HG02840 (cell line): Measurements from ENCODE around the gene SAPCD1.
"Not testable (repeated sequence)": the region's sequence is repeated elsewhere in the genome, so short reads cannot be mapped to it uniquely, and the experiment has no call there.

Experiments used
- ATAC-seq: cut with Tn5 transposase; IDR thresholded peaks from one replicate; pipeline ENCODE4 v1.9.1; 2021; ENCODE audit warnings: mild to moderate bottlenecking, moderate library complexity, moderate number of reproducible peaks; ENCODE audit not compliant: unreplicated experiment, low FRiP score

Gene SAPCD1

GRCh38 chr6:31776485-31776988 lies 14.1 kb downstream of the SAPCD1 start:
- ATAC-seq = no peak

DNA sequence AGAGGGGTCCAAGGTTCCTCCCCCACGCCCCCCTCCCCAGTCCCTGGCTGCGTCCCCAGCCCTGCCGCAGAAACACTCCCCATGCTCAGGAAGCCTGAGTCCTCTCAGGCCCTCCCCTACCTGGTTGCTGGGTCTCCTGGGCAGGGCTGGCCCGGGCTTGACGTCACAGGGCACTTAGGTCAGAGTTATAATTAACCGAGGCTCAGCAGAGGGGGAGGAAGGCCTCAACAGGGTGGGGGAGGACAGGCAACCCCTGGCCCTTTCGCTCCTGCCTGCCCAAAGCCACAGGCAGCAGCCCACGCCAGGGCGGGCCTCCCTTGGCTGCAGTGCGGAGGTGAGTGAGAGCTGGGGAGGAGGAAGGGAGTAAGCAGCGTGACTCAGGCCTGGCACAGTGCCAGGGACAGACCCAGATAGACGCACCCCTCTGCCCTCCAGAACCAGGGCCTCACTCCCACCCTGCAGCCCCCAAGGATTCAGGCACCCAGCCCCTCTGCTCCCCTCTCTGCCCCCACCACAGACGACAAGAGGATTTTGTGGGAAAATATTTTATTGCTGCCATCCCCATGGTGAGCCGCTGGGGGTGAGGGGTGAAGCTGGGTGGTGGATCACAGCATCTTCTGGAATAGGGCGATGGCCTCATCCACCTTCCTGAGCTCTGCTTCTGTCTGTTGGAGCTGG lies 14.7 kb downstream of the SAPCD1 start, which contains the start of gene VWA7:
Gene VWA7, minus strand, starts transcription at position 340 of the 678 bp plus-strand sequence. CDS start 549 bp downstream, outside the sequence.
- no peak for ATAC-seq

DNA sequence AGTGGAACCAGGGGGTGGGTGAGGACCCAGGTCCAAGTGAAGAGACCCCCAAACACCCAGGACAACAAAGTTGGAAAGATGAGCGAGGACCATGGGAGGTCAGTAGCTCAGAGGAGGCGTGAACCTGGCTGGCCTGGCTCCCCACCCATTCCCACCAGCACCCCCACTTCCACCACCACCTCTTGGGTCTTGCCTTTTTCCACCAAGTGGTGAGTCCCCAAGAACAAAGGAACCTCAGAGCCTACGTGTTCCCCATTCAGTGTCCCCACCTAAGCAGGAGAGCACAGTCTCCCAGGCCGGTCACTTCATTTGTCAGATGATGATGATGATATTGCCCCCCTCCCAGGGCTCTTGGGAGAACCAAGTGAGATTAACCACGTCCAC lies 15.2 kb downstream of the SAPCD1 start:
- ATAC-seq = no peak

GRCh38 chr6:31778193-31778592 lies 15.7 kb downstream of the SAPCD1 start:
- ATAC-seq = no peak

DNA sequence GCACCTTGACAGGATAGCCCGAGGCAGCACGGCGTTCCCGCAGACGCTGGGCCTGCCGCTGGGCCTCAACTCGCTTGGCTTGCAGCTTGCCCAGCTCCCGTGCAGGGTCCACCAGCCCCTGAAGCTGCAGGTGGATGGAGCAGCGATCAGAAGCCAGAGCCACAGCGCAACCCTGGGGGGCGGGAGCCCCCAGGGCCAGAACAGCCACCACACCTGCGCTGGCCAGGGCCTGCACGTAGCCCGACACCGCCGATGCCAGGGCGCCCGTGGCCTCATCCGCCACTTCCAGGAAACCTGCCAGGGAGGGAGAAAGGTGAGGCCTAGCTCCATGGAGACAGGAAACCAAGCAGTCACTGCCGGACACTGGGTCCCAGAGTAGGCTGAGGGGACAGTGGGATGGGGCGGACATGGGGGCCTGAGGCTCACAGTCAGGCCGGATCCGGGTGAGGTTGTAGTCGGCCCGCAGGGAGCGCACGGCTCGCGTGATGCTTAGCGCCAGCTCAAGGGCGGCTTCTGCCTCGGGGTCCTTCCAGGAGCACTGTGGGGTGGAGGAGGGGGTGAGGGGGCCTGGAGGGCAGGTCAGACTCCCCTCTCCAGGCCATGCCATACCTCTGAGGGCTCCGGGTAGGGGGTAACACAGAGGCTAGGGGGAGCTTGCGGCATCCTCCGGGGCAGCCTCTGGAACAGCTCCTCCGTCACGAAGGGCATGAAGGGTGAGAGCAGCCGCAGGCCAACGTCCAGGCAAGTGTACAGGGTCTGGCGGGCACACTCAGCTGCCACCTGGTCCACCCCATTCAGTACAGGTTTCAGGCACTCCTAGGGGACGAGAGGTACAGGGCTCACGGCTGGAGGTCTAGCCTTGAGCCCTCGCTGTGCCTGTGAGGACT lies 16.8 kb downstream of the SAPCD1 start:
- ATAC-seq = no peak

- no peak for ATAC-seq
Measured at GRCh38 chr6:31779908-31780307, 17.5 kb downstream of the SAPCD1 start.

- no peak for ATAC-seq
Measured at GRCh38 chr6:31780507-31781243, 18.2 kb downstream of the SAPCD1 start.

DNA sequence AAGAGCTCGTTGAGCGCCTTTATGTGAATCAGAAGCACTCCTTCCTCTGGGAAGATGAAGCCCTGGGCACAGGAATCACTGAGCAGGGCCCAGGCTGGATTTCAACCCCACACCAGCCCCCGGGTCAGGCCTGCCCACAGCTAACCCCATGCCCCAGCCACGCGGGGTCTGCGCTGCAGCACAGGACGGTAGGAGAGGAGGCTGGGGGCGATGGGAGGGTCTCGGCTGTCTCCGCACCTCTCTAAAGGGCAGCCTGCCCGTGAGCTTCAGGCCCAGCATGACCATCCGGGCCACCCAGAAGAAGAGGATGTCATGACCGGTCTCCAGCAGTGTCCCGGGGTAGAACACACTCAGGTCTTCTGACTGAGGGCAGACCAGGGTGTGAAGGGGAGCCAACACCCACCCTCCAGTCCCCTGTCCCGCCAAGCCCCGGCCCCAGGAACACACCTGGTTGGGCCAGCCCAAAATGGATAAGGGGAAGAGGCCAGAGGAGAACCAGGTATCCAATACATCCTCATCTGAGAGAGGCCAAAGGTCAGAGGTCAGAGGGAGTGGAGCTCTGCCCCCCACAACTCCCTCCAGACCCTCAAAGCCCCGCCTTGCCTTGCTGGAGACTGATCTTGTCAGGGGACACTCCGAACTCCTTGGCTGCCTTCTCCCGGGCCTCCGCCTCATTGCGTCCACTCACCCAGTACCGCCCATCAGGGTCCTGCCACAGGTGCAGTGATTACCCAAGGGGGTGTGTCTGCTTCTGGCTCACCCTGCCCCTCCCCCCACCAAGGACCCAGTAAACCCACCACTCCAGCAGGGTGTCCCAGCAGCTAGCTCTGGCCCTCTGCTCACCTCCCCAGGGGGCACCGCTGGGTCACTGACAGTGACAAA lies 19.0 kb downstream of the SAPCD1 start:
- ATAC-seq = no peak

DNA sequence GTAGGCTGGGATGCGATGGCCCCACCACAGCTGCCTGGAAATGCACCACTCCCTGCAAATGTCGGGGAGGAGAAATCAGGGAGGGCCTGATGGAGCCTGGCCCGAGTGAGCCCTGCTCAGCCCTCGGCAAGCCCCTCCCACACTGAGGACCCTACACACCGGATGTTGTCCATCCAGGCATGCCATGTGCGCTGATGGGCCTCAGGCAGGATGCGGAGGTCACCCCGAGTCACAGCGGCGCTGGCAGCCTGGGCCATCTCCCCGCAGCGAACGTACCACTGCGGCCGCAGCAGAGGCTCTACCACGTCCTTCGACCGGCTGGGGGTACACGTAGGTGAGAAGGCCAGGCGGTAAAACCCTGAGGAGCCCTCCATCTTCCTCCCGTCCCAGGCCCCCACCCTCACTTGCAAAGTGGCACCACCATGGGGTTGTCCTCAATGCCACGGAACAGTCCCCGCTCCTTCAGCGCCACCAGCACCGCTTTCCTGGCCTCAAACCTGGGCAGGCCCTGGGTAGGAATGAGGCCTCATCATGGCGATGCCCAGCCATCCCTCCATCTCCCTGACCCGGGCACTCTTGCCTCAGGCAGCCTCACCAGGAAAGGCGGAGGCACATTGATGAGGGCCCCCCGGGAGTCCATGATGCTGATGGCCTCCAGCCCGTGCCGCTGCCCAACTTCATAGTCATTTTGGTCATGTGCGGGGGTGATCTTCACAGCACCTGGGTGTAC lies 19.8 kb downstream of the SAPCD1 start:
- no peak for ATAC-seq

DNA sequence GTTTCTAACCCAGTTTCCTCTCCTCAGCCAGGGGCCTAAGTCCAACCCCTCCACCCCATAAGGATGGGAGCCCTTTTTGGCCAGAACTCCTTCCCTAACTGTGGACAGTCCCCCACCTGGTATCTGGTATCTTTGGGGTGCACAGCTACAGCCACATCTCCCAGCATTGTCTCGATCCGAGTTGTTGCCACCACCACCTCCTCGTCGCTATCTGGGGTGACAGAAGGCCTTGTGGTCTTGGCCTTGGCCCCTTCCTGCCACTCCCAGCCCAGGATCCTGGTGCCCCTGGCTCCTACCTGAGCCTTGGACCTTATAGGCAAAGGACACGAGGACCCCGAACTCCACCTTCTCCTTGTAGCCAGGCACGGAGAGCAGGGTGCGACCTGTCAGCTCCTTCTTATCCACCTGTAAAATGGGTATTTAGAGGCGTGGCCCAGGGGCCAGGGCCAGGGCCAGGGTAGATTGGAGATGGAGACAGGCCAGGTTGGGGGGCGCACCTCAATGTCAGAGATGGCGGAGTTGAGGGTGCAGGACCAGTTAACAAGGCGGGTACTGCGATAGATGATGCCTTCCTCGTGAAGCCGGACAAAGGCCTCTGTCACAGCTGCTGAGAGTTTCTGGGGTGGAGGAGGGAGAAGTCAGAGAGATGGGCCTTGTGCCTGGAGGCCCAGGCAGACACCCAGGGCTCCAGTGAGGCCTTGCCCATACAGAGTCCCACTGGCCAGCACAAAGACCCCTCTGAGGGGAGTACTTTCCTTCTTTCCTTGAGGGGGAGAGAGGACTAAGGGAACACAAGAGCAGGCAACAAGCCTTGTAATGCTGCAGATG lies 21.9 kb downstream of the SAPCD1 start:
- ATAC-seq = no peak

DNA sequence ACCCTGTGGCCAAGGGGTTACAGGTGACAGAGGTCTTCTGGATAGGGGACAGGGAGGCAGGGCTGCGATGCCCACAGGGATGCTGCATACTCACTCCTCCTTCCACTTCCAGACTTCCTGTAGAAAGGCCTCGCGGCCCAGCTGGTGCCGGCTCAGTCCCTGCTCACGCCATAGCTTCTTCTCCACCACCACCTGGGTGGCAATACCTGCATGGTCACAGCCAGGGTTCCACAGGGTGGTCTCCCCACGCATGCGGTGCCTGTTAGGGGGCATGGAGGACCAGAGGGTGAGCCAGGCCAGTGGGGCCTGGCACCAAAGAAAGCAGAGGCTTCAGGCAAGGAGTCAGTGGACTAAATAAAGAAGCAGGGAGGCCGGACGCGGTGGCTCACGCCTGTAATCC lies 23.0 kb downstream of the SAPCD1 start:
- no peak for ATAC-seq

- ATAC-seq = no peak
Measured at GRCh38 chr6:31791324-31792089, 29.1 kb downstream of the SAPCD1 start.

GRCh38 chr6:31792090-31792374 lies 29.6 kb downstream of the SAPCD1 start:
- no peak for ATAC-seq

- no peak for ATAC-seq
Measured at GRCh38 chr6:31792761-31793171, 30.3 kb downstream of the SAPCD1 start.

DNA sequence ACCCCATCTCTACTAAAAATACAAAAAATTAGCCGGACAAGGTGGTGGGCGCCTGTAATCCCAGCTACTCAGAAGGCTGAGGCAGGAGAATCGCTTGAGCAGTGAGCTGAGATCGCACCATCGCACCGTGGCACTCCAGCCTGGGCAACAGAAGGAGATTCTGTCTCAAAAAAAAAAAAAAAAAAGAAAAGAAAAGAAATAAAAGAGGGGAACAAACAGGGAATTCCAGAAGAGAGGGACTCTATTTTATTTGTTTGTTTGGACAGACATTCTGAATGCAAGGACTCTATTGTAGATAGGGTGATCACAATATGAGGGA lies 31.4 kb downstream of the SAPCD1 start:
- ATAC-seq = not testable (repeated sequence)

DNA sequence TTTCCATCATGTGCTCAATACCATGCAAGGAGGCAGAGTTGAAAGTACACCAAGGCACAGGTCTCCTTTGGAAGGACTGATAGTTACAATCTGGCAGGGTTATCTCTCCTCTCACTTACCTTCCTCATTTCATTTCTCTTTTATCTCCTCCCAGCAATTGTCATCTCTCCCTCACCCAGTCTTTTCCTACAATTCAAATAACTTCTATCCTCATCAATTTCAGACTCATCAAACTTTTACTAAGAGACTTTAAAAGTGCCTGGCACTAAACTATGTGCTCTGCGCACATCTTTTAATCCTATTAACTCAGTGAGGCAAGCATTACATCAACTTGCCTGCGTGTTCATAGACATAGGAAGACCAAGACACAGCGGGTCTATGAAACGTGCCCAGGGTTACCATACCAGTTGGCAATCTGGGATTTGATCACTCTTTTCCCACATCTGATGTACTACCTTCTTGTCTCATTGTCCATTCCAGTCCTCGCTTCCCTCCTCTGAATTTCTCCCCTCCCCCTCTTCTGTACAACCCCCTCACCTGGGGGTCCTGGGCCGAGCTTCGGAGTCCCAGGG lies 31.9 kb downstream of the SAPCD1 start:
- no peak for ATAC-seq

DNA sequence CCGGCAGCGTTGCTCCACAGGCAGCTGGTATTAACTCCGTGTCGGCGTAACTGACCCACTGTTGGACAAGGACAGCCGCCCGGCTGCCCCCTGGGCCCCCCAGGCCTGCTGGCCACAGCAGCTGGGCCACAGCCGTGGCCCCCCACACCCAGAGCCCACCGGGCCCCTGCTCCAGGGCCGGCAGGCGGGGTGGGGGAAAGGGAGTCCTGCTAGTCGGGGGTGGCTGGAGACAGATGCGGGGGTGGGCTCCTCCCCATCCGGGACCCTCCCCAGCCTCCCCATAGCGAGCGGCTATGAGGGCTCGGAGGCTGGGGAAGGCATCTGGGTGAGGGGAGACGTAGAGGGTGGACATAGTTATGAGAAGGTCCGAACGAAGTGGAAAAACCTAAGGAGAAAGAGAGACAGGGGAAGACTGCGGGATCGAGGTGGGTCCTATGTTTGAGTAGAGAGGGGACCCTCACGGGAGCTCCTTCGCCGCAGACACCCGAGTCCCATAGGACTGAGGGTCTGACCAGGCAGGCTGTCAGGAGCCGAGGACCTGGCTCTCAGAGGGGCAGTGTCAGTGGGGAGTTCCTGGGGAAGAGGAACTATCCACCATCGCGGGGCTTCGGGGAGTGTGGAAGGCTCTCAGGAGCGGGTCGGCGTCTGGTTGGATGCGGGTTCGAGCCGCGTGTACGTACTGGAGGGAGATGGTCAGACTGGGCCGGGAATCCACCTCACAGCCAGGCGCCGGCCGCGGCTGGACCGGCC lies 32.6 kb downstream of the SAPCD1 start:
- no peak for ATAC-seq
